DND-41 (cell line): ENCODE data around the gene ERP29.

Experiments used
- ATAC-seq: fragments of 200-7000 bp; cut with Tn5 transposase; 3 replicates; pipeline ENCODE4 v1.9.1; 2021; ENCODE audit warnings: low read depth; ENCODE audit not compliant: insufficient read depth
- DNase-seq: peaks from one replicate; pipeline ENCODE4 v3.0.0-alpha.2; 2020
- H2AFZ ChIP-seq: 2 replicates; pipeline ENCODE4 v1.6.0; 2012; ENCODE audit warnings: low read depth, low read length
- H3K27ac ChIP-seq: 2 replicates; pipeline ENCODE4 v1.5.1; 2012; ENCODE audit warnings: low read length, inconsistent platforms
- H3K27me3 ChIP-seq: fragments of 200-600 bp; sonication (generic); 2 replicates; pipeline ENCODE4 v1.6.0; 2012; ENCODE audit warnings: low read length, mild to moderate bottlenecking, inconsistent platforms; ENCODE audit not compliant: insufficient read depth, poor library complexity
- H3K36me3 ChIP-seq: 2 replicates; pipeline ENCODE4 v1.5.1; 2012; ENCODE audit warnings: low read length, inconsistent platforms; ENCODE audit not compliant: insufficient read depth
- H3K4me1 ChIP-seq: 2 replicates; pipeline ENCODE4 v1.5.1; 2012; ENCODE audit warnings: mild to moderate bottlenecking, low read length; ENCODE audit not compliant: insufficient read depth
- H3K4me2 ChIP-seq: 2 replicates; pipeline ENCODE4 v1.6.0; 2012; ENCODE audit warnings: mild to moderate bottlenecking, moderate library complexity, low read length, inconsistent platforms; ENCODE audit not compliant: insufficient read depth
- H3K4me3 ChIP-seq, 2 experiments: fragments of 200-600 bp in 1 of 2; shearing (Covaris generic) in 1 of 2; 2 replicates each; pipeline ENCODE4 v1.5.1; 2012 to 2016; ENCODE audit warnings: inconsistent platforms in 2 of 2, low read length in 2 of 2, mild to moderate bottlenecking in 2 of 2, low read depth in 1 of 2, moderate library complexity in 1 of 2
- H3K79me2 ChIP-seq: 2 replicates; pipeline ENCODE4 v1.6.0; 2012; ENCODE audit warnings: low read length, inconsistent platforms; ENCODE audit not compliant: insufficient read depth
- H3K9ac ChIP-seq: 2 replicates; pipeline ENCODE4 v1.6.0; 2012; ENCODE audit warnings: low read depth, mild to moderate bottlenecking, inconsistent platforms, low read length, moderate library complexity
- H3K9me3 ChIP-seq: 2 replicates; pipeline ENCODE4 v1.5.1; 2012; ENCODE audit warnings: low read length, moderate library complexity, mild to moderate bottlenecking, inconsistent platforms; ENCODE audit not compliant: insufficient read depth, severe bottlenecking
- H4K20me1 ChIP-seq: 2 replicates; pipeline ENCODE4 v1.6.0; 2012; ENCODE audit warnings: low read length; ENCODE audit not compliant: insufficient read depth
- CTCF ChIP-seq: IDR thresholded peaks from 2 replicates; pipeline ENCODE4 v1.5.1; 2012; ENCODE audit warnings: borderline replicate concordance, low read length, moderate library complexity, mild to moderate bottlenecking; ENCODE audit not compliant: poor library complexity, severe bottlenecking; ENCODE audit errors: extremely low read depth
- EZH2 ChIP-seq: IDR thresholded peaks from 3 replicates; pipeline ENCODE4 v1.6.1; 2012; ENCODE audit warnings: borderline replicate concordance, low read depth, mild to moderate bottlenecking, moderate library complexity, low read length, inconsistent platforms; ENCODE audit not compliant: severe bottlenecking

ERP29 gene

GRCh38 chr12:112013601-112014402, 576 bp downstream of the ERP29 start:
- H2AFZ ChIP-seq: peak overlapping the region; percentile 95
- TF ChIP-seq EZH2 (no peak), CTCF (no peak)
- peaks cover 34% of the 10 kb centered on the region for H4K20me1 ChIP-seq
- H3K9ac ChIP-seq: peak overlapping the region; percentile 88
- no peaks in the 10 kb centered on the region for H3K27me3 ChIP-seq
- H3K4me3 ChIP-seq: peak overlapping the region; percentile 87 to 98
- peak overlapping the region; percentile 89 for H3K27ac ChIP-seq
- H3K4me2 ChIP-seq: peak overlapping the region; percentile 77
- no peaks in the 10 kb centered on the region for H3K9me3 ChIP-seq
- H3K79me2 ChIP-seq: peaks cover 76% of the 10 kb centered on the region
- DNase-seq (peak; percentile 80), ATAC-seq (peak; percentile 67)
- H3K4me1 ChIP-seq: peaks cover 43% of the 10 kb centered on the region
- H3K36me3 ChIP-seq: peaks cover 36% of the 10 kb centered on the region

GRCh38 chr12:112015938-112016337, 2.7 kb downstream of the ERP29 start:
- H4K20me1 ChIP-seq: peaks cover 54% of the 10 kb centered on the region
- H3K27ac ChIP-seq: no peak overlapping the region
- H3K9me3 ChIP-seq: no peaks in the 10 kb centered on the region
- H3K79me2 ChIP-seq: peaks cover 96% of the 10 kb centered on the region
- H3K36me3 ChIP-seq: peaks cover 57% of the 10 kb centered on the region
- DNase-seq (no peak), ATAC-seq (no peak)
- H3K4me1 ChIP-seq: peaks cover 39% of the 10 kb centered on the region
- no peak for TF ChIP-seq CTCF
- TF ChIP-seq EZH2: no peak
- H3K27me3 ChIP-seq: no peaks in the 10 kb centered on the region
- 0 out of 2 replicates have a peak overlapping the region, but pooled peaks have one; percentile 77 for H3K4me2 ChIP-seq
- H2AFZ ChIP-seq: no peak overlapping the region
- H3K4me3 ChIP-seq: no peak overlapping the region
- no peak overlapping the region for H3K9ac ChIP-seq

- Histone ChIP-seq H3K36me3 (peaks cover 66% of the 10 kb centered on the region), H4K20me1 (peaks cover 60% of the 10 kb centered on the region), H3K27me3 (no peaks in the 10 kb centered on the region), H3K4me3 (no peak overlapping the region), H3K4me1 (peaks cover 28% of the 10 kb centered on the region), H3K9me3 (no peaks in the 10 kb centered on the region), H3K27ac (no peak overlapping the region), H2AFZ (no peak overlapping the region), H3K9ac (no peak overlapping the region), H3K4me2 (no peak overlapping the region), H3K79me2 (peaks cover 92% of the 10 kb centered on the region)
- ATAC-seq: no peak
- no peak for TF ChIP-seq CTCF
- TF ChIP-seq EZH2: no peak
- DNase-seq: no peak
Measured at GRCh38 chr12:112017041-112017440, 3.8 kb downstream of the ERP29 start.
